ENCODE results near the gene URI1. TPM values are rescaled to one million over a fixed set of nuclear protein-coding genes. Genes with fewer than 3 reads are reported as not detected.

URI1 gene
- total RNA-seq, 4 donors from 2014 or later, result 52.2 to 63.2 (median 58.6) TPM

DNA sequence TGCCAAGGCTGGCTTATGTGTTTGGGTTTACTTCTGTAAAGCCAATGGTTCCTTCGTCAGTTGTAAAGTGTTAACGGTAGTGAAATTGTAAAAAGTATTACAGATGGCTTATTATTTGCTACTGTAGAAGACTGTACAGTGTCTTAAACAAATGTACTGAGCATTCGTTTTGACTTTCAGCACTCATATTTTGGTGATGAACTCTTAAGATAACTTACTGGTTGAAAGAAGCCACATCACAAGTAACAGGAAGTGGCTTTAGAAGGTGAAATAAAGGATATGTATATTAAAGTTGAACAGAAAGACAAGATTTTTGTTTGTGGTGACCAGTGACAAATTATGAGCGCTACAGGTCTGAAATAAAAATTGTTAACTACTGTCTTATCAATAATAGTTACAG, 64.2 kb downstream of the URI1 start:
- DNase-seq (ENCODE audit: low spot score) (no peak), ATAC-seq (ENCODE audit: low FRiP score) (no peak)
- TF ChIP-seq, protein P1, sequence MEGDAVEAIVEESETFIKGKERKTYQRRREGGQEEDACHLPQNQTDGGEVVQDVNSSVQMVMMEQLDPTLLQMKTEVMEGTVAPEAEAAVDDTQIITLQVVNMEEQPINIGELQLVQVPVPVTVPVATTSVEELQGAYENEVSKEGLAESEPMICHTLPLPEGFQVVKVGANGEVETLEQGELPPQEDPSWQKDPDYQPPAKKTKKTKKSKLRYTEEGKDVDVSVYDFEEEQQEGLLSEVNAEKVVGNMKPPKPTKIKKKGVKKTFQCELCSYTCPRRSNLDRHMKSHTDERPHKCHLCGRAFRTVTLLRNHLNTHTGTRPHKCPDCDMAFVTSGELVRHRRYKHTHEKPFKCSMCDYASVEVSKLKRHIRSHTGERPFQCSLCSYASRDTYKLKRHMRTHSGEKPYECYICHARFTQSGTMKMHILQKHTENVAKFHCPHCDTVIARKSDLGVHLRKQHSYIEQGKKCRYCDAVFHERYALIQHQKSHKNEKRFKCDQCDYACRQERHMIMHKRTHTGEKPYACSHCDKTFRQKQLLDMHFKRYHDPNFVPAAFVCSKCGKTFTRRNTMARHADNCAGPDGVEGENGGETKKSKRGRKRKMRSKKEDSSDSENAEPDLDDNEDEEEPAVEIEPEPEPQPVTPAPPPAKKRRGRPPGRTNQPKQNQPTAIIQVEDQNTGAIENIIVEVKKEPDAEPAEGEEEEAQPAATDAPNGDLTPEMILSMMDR (IDR thresholded peaks at IDR 0.05), result no peak

DNA sequence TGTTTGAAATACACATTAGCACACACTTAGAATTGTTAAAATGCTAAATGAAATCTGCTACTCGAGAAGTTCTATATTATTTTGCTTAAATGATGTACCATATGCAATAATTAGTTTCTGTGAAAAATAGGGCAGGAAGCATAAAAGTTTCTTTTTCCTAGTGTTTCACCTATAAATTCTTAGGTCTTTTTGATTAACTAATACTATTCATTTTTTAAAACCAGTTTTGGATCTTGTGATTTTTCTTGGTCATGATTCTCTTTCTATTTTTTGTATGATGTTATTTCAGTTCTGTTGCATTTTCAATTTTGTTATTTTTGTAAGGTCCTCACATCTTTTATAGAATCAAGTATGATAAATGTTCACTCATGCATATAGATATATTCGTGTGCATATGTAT, 66.1 kb downstream of the URI1 start:
- no peak for DNase-seq (ENCODE audit: low spot score)
- TF ChIP-seq, protein P1 (IDR thresholded peaks at IDR 0.05), result no peak
- no peak for ATAC-seq (ENCODE audit: low FRiP score)

DNA sequence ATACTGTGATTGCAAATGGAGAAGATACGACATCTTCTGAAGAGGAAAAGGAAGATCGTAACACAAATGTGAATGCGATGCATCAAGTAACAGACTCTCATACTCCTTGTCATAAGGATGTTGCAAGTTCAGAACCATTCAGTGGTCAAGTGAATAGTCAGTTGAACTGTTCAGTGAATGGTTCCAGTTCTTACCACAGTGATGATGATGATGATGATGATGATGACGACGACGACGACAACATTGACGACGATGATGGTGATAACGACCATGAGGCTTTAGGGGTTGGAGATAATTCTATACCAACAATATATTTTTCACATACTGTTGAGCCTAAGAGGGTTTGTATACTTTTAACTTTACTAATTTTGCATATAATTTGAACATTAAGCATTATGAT, 67.0 kb downstream of the URI1 start:
- TF ChIP-seq, protein P1 (IDR thresholded peaks at IDR 0.05), result no peak
- ATAC-seq (ENCODE audit: low FRiP score) (no peak), DNase-seq (ENCODE audit: low spot score) (no peak)

GRCh38 chr19:30011051-30011578, 69.1 kb downstream of the URI1 start:
- ATAC-seq (ENCODE audit: low FRiP score), result no peak
- TF ChIP-seq, protein P1 (IDR thresholded peaks at IDR 0.05), result no peak
- no peak for DNase-seq (ENCODE audit: low spot score)

GRCh38 chr19:30014770-30015169, 72.7 kb downstream of the URI1 start:
- DNase-seq (ENCODE audit: low spot score) (no peak), ATAC-seq (ENCODE audit: low FRiP score) (no peak)
- TF ChIP-seq, protein P1 (IDR thresholded peaks at IDR 0.05), result no peak

DNA sequence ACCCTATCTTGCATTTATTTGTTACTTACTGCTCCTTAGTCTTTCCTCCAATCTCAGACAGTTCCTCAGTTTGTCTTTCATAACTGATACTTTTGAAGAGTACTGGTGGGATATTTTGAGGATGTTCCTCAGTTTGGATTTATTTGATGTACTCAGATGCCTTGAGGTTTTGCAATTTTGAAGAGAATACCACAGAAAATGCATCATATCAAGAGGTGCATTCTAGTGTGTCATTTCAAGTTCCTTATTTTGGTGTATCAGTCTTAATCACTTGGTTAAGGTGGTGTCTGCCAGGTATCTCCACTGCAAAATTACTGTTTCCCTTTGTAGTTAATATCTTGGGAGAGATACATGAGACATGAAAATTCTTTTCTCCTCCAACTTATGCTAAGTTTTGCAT, 75.1 kb downstream of the URI1 start:
- ATAC-seq (ENCODE audit: low FRiP score), result no peak
- no peak for DNase-seq (ENCODE audit: low spot score)
- TF ChIP-seq, protein P1 (IDR thresholded peaks at IDR 0.05), result no peak

GRCh38 chr19:30020189-30020588, 78.2 kb downstream of the URI1 start:
- DNase-seq (ENCODE audit: low spot score), result no peak
- TF ChIP-seq, protein P1 (IDR thresholded peaks at IDR 0.05), result no peak
- no peak for ATAC-seq (ENCODE audit: low FRiP score)

Measured in omental fat pad (tissue), 4 donors.